T-helper 2 cell (primary cell): ENCODE results near the gene TSPAN31.
A peak's percentile ranks its signal among the peaks of the same experiment; 100 is the strongest.

Source experiments
- DNase-seq, 5 experiments: peaks; one replicate each; pipeline versions ENCODE4 v3.0.0 to v3.0.0-alpha.2; 2012 to 2022

Gene TSPAN31

DNA sequence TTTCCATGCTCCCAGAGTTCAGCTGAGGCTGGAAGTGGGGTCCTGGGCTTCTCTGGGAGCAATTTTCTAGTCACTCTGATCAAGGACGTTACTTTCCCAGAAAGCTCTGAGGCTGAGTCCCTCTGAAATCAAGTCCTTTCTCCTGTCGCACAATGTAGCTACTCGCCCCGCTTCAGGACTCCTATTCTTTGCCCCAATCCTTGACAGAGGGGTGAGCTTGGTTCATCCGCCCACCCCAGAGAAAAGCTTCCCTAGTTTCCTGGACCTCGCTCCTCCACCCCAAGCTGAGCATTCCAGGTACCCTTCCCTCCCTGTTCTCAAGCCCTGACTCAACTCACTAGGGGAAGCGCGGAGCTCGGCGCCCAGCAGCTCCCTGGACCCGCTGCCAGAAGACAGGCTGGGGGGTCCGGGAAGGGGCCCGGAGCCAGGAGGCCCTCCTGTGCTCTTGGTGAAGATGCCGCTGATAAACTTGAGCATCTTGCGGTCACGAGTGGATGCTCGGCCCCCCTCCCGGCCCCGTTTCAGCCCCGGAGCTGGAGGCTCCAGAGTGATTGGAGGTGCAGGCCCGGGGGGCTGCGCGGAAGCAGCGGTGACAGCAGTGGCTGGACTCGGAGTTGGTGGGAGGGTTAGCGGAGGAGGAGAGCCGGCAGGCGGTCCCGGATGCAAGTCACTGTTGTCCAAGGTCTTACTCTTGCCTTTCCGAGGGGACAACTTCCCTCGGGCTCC is 7.9 kb upstream of the TSPAN31 start:
- DNase-seq, result no peak

DNA sequence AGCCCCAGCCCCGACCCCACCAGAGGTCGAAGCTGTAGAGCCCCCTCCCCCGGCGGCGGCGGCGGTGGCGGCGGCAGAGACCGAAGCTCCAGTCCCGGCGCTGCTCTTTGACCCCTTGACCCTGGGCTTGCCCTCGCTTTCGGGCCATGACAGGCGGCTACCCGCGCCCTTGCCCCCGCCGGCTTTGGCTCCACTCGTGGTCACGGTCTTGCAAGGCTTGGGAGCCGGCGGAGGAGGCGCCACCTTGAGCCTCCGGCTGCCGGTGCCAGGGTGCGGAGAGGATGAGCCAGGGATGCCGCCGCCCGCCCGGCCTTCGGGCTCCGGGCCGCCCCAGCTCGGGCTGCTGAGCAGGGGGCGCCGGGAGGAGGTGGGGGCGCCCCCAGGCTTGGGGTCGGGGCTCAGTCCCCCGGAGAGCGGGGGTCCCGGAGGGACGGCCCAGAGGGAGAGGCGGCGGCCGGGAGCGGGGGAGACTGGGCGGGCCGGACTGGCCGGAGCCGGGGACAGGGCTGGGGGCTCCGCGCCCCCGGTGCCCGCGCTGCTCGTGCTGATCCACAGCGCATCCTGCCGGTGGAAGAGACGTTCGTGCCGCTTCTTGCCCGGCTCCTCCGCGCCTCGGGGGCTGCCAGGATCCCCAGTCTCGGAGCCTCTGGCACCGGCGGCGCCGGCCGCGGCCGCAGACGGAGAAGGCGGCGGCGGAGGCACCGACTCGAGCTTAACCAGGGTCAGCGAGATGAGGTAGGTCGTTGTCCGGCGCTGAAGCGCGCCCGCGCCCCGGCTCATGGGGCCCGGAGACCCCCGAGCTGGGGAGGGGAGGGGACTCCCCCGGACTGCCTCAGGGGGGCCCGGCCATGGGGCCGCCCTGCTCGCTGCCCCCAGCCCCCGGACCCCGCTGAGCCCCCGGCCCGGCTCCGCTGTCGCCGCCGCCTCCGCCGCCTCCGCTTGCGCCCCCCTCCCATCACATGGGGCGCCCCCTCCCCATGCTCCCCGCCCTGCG is 7.1 kb upstream of the TSPAN31 start:
- DNase-seq, result no peak

DNA sequence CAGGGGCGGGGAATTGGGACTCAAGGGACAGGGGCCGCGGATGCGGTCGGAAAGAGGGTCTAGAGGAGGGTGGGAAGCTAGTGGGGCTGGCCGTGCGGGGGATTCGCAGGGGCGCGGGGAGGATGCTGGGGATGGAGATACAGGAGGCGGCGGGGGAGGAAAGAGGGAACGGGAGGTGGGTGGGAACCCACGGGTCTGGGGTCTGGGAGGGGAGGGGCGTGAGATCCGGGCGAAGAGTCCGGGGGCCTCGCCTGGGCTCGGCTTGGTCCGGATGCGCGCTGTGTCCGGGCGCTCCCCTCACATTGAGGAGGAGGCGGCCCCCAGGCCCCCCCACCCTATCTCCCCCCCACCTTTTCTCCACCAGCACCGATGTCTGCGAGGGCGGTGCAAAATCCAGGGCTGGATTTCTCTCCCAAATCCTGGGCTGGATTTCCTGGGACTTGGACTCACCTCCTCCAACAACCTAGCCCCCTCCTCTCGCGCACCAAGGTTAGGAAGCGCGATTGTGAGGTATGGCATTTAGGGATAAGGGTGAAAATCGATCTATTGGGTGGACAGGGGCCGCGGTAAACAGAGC is 6.1 kb upstream of the TSPAN31 start, which contains the start of gene AGAP2:
Gene AGAP2, minus strand, starts transcription at position 82 of the 577 bp plus-strand sequence. CDS start 496 bp downstream, outside the sequence.
- no peak for DNase-seq

DNA sequence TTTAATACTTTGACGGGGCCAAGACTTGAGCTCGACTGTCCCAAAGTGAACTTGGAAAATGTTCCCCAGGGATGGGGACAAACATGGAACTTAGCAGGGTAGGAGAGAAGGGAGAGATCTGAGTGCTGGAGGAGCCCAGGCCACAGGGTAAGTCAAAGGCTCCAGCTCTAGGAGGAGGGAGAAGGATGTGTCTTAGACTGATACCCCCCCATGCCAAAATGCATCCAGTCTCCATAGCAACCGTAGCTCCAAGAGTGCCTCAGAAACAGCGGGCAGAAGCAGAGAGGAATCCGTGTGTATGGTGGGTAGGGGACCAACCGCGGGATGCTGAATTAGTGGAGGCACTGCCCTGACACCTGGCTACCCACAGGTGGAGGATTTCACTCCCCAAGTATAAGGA is 5.5 kb upstream of the TSPAN31 start:
- no peak for DNase-seq

DNA sequence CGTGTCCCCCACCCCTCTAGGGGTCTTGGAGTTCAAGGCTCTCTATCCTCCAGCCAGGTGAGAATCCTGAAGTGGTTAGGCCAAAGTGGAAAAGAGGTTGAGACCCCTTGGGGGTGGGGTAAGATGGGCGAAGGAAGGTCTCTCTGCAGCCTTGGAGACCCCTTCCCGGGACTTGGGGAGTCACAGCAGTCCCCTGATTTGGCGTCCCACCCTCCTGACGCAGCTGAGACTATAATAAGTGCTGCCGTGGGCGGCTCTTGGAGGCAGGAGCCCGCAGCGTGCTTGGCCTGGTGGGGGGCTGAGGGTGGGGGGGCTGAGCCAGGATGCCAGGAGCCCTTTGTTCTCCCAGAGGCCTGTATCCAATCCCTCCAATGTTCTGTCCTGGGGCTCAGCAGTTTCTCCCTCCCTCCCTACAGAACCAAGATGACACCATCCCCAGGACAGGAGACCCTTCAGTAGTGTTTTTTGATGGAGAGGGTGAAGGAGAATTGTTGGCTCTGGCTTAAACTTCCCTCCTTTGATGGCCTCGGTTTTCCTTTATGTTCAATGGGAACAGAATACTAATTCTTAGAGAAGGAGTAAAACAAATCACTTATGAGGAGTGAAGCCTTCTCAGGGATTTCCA is 4.8 kb upstream of the TSPAN31 start:
- DNase-seq, result no peak

DNA sequence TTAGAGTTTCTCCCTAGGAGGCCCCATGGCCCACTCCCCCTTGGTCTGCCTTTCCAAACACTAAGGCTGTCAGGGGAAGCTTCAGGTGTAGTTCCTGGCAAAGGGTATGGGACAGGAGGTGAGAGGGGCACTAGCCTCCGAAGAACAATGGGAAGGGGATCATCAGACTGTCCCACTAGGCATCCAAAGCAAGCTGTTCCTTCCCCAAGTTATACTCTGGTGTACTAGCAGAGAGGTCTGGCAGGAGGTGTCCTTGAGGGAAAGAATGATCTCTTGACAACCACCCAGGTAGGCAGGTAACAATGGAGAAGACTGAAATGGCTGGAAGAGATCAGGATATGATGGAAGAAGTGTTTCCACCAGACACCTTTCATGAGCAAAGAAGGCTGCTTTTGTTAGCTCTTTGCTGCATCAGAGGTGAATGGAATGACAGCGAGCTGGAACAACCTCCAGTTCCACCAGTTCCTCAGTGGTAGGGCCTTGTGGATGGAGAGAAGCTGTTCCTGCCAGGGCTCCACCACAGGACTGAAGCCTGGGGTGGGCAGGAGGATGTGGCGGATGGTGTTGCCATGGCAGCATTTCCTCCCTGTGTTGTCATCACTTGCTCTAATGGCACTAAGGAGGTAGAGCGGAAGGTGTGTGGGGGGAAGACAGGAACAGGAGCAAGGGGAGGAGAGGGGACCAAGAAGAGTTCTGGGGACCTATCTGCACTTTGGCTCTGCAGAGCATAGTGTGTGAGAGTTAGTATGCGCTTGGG is 4.0 kb upstream of the TSPAN31 start:
- peak; percentile 36 to 94 (median 78) for DNase-seq

DNA sequence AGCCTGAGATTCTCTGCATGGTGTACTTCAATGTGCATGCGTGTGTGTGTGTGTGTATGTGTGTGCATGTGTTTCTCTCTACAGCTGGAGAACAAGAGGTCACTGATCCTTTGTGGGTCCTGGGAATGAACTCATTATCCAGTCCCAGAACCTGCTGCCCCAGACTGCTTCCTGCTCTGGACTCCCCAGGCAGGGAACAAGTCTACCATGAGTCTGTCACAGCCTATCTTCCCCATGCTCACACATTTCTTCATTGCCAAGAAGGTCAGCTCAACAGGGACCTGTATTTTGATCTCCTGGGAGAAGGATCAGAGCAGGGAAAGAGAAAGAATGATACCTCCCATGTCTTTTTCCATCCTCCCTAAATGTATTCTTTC is 3.4 kb upstream of the TSPAN31 start:
- no peak for DNase-seq

DNA sequence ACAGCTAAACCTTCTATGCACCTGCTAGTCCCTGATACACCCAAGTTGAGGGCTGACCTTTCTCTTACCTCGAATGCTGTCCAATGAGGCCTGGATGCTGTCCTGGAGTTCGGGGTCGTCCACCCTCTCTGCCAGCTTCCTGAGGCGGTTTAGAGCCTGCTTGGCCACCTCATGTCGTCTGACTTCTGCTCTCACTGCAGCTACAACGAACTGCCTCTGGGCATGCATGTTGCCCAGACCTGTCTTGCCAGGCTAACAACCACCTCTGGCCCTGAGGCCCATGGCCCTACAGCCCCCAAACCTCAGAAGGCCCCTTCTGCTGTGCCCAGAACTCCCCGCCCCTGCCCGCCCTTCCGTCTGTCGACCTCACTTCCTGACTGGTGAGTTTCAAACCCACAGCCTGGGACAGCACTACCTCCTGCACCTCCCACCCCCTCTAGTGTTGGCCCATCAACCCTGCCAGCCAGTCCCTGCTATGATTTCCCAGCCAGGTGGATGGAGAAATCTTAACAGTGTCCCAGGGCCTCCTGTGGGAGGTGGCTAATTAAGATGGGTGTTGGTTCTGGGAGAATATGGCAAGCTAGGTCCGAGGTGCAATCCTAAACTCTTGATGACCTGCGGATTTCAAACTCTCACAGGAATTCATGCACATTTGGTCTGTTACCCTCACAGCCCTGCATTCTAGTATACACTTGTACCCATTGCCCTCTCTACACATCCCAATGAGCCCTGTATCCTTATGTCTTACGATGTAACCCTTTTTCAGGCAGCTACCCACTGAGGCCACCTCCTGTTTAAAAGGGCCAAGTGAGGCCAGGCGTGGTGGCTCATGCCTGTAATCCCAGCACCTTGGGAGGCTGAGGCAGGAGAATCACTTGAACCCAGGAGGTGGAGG is 2.7 kb upstream of the TSPAN31 start:
- DNase-seq, result peak; percentile 48 to 92 (median 72)

DNA sequence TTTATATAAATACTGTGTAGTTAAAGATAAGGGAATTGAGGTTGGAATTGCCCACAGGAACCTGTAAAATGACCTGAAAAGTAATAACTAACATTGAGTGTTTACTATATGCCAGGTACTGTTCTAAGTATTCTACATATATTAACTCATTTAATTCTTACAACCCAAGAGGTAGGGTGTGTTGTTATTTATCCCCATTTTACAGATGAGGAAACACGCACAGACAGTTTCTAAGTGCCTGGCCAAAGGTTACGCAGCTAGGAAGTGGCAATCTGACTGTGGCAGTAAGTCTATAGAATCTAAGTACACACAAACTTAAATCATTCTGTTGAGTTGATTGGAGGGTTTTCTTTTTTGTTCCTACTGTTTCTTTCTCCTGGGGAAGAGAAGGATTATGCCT is 1.1 kb upstream of the TSPAN31 start:
- DNase-seq, result no peak

DNA sequence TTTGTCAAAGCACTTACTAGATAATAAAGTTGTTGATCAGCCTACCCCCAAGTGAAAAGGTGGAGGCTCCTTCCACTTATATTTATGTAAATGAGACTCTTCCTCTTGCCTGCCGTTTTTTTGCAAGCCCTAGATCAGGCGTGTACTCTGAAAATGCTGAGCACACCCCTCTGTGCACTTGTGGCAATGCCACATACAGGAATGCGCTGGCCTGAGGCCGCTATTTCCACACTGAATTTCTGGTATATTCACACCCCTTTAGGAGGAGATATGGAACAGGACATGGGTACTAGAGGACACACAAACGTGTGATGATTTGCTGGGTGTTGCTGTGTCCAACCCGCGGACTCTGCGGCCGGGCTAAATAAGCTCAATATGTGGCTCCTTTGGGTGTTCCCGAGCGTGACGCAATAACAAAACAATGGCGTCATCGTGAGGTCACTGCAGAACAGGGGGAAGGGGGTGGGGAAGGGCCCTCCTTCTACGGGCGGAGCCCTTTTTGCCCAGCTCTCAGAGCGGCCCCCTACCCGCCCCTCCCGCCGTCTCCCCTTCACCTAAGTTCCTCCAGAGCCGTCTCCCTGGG is 554 bp upstream of the TSPAN31 start:
- peak in 4 of 5 experiments; percentile 30 to 86 (median 57) for DNase-seq

DNA sequence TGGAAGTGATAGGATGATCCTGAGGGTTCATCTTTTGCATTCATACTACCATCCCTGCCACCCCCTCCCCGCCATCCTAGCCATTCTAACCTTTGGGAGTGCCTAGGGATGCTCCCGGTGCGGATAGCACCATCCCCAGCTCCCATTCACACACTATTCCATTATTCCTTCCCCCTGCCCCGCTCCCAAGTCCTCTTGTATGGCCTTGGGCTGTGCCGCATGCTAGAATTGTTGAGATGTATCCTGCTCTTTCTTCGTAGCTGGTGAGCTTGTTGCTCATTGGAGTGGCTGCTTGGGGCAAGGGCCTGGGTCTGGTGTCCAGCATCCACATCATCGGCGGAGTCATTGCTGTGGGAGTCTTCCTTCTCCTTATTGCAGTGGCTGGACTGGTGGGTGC is 644 bp downstream of the TSPAN31 start:
- no peak for DNase-seq

DNA sequence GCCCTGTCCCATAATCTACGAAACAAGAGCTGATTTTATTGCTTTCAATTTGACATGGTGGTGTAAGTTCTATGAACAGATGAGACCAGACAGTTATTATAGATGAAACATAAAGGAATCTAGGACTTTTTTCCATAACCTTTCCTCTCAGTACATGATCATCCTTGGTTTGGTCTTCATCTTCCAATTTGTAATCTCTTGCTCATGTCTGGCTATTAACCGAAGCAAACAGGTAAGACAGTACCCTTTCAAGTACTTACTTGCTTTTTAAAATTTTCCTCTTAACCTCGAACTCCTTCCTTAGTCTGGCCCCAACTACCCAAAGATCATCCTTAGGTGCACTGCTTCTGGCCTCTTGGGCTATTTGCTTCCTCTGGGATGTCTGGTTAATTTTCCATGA is 1.2 kb downstream of the TSPAN31 start:
- no peak for DNase-seq

DNA sequence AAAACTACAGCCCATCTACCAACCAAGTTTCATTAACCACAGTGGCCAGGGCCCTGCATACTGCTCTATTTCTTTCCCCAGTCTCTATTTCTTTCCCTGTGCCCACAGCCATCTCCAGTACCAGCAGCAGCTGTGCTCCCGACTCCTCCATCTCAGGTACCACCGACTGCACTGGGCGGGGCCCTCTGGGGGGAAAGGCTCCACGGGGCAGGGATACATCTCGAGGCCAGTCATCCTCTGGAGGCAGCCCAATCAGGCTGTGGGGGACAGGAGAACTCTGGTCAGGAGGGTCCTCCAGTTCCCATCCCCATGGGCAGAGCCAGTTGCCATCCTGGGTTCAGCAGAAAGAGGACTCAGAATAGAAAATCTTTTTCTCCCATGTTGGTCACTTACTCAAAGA is 4.2 kb downstream of the TSPAN31 start:
- no peak for DNase-seq

DNA sequence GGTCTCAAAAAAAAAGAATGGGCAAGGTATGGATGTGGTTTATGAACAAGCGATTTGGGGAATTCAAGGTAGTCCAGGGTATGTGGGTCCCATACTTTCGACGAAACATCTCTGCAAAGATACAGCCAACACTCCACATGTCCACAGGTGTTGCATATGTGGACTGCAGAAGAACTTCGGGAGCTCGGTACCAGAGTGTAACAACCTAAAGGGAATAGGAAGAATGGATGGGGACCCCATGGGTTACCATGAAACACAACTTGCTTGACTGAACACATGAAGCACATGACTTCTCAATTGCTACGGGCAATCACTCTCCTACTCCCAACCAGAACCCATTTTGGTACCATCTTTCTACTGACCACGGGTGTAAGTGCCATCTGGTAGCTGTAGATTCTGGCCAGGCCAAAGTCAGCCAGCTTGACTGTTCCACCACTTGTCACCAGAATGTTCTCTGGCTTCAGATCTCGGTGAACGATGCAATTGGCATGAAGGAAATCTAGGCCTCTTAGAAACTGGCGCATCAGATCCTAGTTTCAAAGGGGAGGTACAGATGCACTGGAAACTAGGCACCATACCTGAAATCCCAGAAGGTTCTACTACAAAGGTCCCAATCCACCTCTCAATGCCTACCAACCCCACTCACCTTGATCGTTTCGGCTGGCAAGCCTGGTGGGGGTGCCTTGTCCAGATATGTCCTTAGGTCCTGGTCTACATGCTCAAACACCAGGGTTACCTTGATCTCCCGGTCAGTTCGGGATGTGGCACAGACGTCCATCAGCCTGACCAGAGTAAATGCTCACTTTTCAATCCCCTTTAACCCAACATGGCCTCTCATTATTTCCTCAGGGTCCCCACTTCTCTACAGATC is 6.0 kb downstream of the TSPAN31 start:
- DNase-seq, result no peak

DNA sequence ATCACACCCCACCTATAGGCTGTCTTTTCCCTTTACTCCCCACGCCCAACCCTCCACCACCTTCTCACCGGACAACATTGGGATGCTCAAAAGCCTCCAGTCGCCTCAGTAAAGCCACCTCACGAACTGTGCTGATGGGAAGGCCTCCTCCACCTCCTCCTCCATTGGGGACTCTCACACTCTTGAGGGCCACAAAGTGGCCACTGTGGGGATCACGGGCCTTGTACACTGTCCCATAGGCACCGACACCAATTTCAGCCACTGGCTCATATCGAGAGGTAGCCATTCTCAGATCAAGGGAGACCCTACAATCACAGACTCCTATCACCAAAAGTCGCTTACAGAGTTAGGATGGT is 6.6 kb downstream of the TSPAN31 start:
- no peak for DNase-seq

DNA sequence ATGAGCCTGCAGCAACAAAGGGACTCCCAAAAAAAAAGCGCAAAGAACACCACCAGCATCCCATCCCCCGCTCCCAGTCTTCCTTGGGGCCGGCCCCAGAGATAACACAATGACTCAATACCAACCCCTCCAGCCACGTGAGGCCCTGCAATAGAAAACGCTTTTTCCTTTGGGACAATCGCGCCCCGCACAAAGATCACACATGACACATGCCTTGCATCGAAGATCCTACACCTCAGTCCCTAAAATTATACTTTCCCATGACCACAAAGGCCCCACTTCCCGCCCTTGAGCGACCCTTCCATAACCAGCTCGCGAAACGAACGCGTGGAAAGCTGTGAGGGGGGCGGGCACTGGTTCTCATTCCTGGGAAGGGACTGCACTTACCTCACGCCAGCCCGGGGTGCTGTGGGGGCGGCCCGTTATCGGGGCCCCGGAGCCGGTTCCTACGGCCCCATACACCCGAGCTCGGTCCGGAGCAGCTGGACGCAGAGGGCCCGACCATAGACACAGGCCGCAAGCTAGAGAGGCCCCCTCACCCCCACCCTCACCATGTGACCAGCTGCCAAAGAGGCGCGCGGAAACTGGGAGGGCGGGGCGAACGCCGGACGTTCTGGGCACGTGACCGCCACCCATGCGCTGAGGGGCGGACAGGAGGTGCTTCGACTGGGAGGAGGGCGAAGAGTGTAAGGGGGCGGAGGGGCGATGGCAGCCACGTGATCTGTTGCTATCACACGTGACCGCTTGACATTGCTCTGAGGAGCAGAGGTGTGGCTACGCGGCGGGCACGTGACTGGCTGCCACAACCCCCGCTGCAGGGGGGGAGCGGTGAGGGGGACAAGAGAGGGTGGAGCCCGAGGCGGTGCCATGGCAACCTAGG is 7.2 kb downstream of the TSPAN31 start, which contains the start of gene CDK4:
Gene CDK4, minus strand, starts transcription at position 523 of the 880 bp plus-strand sequence. CDS start 593 bp downstream, outside the sequence.
- peak; percentile 97 to 100 (median 99) for DNase-seq

DNA sequence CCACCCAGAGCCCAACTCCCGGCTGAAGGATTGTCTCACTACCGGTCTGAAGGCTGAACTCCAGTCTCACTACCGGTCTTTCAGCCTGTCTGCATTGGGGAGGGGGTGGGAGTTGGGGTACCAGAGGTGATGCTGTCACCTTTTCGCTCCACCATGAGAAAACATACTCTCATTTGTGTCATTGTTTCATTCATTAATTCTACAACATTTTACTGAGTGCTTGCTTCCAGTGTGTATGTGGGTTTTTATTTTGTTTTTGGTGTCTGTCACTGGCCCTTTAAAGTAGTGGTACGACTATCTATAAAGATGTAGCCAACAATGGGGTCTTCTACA is 7.8 kb downstream of the TSPAN31 start:
- no peak for DNase-seq

DNA sequence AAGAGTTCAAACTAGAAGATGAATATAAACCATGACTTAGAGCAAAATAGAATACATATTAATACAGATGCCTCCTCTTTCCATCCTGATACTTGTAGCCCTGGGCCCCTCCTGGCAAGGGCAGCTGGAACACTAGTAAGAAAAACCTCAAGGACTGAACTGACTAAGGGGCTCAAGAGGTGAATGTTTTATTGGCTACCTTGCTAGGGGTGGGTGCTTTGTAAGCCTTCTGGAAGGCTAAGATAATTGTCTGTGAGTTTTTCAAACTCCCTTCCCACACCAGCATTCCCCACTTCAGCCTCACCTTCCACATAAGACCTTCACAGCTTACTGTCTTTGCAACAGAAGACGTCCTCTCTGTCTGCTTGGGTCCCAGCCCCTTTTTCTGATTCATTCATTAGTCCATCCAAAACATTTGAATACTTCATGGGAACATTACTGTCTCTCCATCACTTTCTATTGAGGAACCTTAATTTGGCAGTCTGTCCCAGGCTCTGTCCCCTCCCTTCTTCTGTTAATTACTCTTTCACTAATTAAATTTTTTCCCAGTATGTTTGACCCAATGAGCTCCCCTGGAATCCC is 9.0 kb downstream of the TSPAN31 start:
- DNase-seq, result no peak
